Mesendoderm (in vitro differentiated cells): ENCODE data around the gene MRPL47.

Experiments
- DNase-seq: peaks from one replicate; pipeline ENCODE4 v3.0.0; 2013
- H2AK5ac ChIP-seq: 2 replicates; pipeline ENCODE4 v1.6.1; 2013; ENCODE audit warnings: low read length, inconsistent platforms
- H2BK120ac ChIP-seq: 2 replicates; pipeline ENCODE4 v1.6.1; 2013; ENCODE audit warnings: low read depth, mild to moderate bottlenecking, low read length, moderate library complexity, mixed read lengths
- H2BK15ac ChIP-seq: replicated peaks from 2 replicates; pipeline ENCODE4 v1.6.1; 2013; ENCODE audit warnings: low read depth, mild to moderate bottlenecking, moderate library complexity
- H2BK5ac ChIP-seq: 2 replicates; pipeline ENCODE4 v1.6.1; 2013; ENCODE audit warnings: low read length, inconsistent platforms
- H3K18ac ChIP-seq: 2 replicates; pipeline ENCODE4 v1.6.1; 2013; ENCODE audit warnings: mild to moderate bottlenecking, low read length, mixed read lengths
- H3K23ac ChIP-seq: one replicate; pipeline ENCODE4 v1.6.1; 2013; ENCODE audit warnings: low read length
- H3K27ac ChIP-seq: 2 replicates; pipeline ENCODE4 v1.5.1; 2013; ENCODE audit warnings: low read depth, mild to moderate bottlenecking, inconsistent platforms, low read length, moderate library complexity
- H3K27me3 ChIP-seq: 2 replicates; pipeline ENCODE4 v1.6.1; 2013; ENCODE audit warnings: low read length, control low read depth, mild to moderate bottlenecking, inconsistent platforms; ENCODE audit not compliant: insufficient read depth, poor library complexity
- H3K36me3 ChIP-seq: 2 replicates; pipeline ENCODE4 v1.6.1; 2013; ENCODE audit warnings: low read length, inconsistent platforms; ENCODE audit not compliant: control insufficient read depth, insufficient read depth
- H3K4ac ChIP-seq: one replicate; pipeline ENCODE4 v1.6.1; 2013; ENCODE audit warnings: low read depth, mild to moderate bottlenecking, low read length, moderate library complexity
- H3K4me1 ChIP-seq: 2 replicates; pipeline ENCODE4 v1.6.1; 2013; ENCODE audit warnings: low read depth, low read length, inconsistent platforms; ENCODE audit not compliant: control insufficient read depth
- H3K4me2 ChIP-seq: 2 replicates; pipeline ENCODE4 v1.6.1; 2013; ENCODE audit warnings: low read length
- H3K4me3 ChIP-seq: 2 replicates; pipeline ENCODE4 v1.5.1; 2013; ENCODE audit warnings: mild to moderate bottlenecking, low read length
- H3K56ac ChIP-seq: one replicate; pipeline ENCODE4 v1.6.1; 2013; ENCODE audit warnings: low read length
- H3K79me1 ChIP-seq: 2 replicates; pipeline ENCODE4 v1.6.1; 2013; ENCODE audit warnings: low read length, inconsistent platforms
- H3K79me2 ChIP-seq: 2 replicates; pipeline ENCODE4 v1.6.1; 2013; ENCODE audit warnings: mild to moderate bottlenecking, low read length; ENCODE audit not compliant: control insufficient read depth, insufficient read depth
- H3K9ac ChIP-seq: 2 replicates; pipeline ENCODE4 v1.6.1; 2013; ENCODE audit warnings: low read length, inconsistent platforms
- H4K5ac ChIP-seq: one replicate; pipeline ENCODE4 v1.6.1; 2013; ENCODE audit warnings: low read length
- H4K8ac ChIP-seq: one replicate; pipeline ENCODE4 v1.6.1; 2013; ENCODE audit warnings: low read depth, mild to moderate bottlenecking, control low read depth, low read length, moderate library complexity
- WGBS: extraction: QIAGEN DNeasy Blood & Tissue Kit; methylation state at CpG from one replicate; pipeline ENCODE4 v1.1.7; 2013; ENCODE audit warnings: low lambda C conversion rate, missing lambda C conversion rate; ENCODE audit not compliant: insufficient coverage; ENCODE audit errors: extremely low coverage; 5-methylcytosine and 5-hydroxymethylcytosine counted together

Gene MRPL47

DNA sequence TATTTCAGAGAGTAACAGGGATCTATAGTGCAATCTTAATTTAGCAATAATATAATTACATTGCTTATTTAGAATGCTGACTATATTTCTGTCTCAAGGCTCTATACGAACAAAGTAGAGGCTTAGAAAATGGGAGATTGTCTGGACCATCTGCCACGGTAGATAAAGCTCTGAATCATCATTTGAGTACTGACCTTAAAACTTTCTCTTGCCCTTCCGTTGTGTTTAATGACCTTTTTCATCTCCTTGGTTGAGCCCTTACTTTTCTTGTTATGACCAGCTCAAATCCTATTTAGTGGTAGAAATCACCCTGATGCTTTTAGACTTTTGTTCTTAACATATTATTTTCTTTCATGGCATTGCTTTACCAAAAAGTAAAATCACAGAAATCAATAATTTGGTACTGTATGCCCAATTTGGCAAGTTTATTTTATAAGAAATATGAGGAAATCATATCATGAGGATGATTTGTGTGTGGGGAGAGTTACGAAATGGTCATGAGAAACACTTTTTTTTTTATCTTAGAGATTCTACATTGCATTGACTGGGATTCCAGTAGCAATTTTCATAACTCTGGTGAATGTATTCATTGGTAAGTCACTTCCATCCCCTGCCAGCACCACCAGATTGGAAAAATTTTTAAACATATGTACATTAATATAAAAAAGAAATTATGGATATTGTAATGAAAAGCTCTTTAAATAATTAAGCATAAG lies 11.2 kb upstream of the MRPL47 start:
- H3K4ac ChIP-seq = no peak overlapping the region
- no peaks in the 10 kb centered on the region for H3K79me2 ChIP-seq
- H2BK120ac ChIP-seq = no peak overlapping the region
- H4K5ac ChIP-seq = no peak overlapping the region
- no peak overlapping the region for H3K4me3 ChIP-seq
- 100% methylated on average over 1 of the region's 4 CpGs for WGBS
- H2BK15ac ChIP-seq = no peak overlapping the region
- no peak overlapping the region for H2BK5ac ChIP-seq
- no peak overlapping the region for H3K23ac ChIP-seq
- H3K27me3 ChIP-seq = no peaks in the 10 kb centered on the region
- no peak overlapping the region for H2AK5ac ChIP-seq
- H3K56ac ChIP-seq = no peak overlapping the region
- H3K9ac ChIP-seq = no peak overlapping the region
- H3K4me1 ChIP-seq = no peaks in the 10 kb centered on the region
- H3K18ac ChIP-seq = no peak overlapping the region
- no peak overlapping the region for H4K8ac ChIP-seq
- DNase-seq = no peak
- H3K27ac ChIP-seq = no peak overlapping the region
- H3K4me2 ChIP-seq = no peak overlapping the region
- no peaks in the 10 kb centered on the region for H3K36me3 ChIP-seq
- H3K79me1 ChIP-seq = no peaks in the 10 kb centered on the region

DNA sequence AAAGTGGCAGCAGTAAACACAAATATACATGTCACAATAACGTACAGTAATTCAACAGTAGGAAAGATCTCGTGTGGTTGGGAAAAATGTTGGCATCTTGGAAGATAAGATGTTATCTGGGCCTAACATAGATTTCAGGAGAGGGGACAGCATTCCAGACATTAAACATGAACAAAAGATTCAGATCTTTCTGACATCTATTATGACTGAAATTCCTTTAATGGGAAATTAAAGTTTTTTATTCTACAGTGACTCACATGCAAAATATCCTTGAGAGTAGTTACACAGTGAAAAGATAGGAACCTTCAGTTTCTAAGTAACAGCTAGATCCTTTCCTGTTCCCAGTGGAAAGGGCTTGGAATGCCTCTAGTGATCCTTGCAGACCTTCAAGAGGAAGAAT lies 9.4 kb upstream of the MRPL47 start:
- no peaks in the 10 kb centered on the region for H3K27me3 ChIP-seq
- no peak overlapping the region for H2BK120ac ChIP-seq
- peaks cover 3% of the 10 kb centered on the region for H3K4me1 ChIP-seq
- no peak overlapping the region for H3K4me2 ChIP-seq
- no peak overlapping the region for H3K18ac ChIP-seq
- WGBS = no CpG with 5 or more reads among the region's 2 CpGs
- H3K4me3 ChIP-seq = no peak overlapping the region
- no peak overlapping the region for H4K5ac ChIP-seq
- no peak overlapping the region for H3K27ac ChIP-seq
- H3K23ac ChIP-seq = no peak overlapping the region
- no peak overlapping the region for H2AK5ac ChIP-seq
- H3K79me1 ChIP-seq = no peaks in the 10 kb centered on the region
- H4K8ac ChIP-seq = no peak overlapping the region
- H3K9ac ChIP-seq = no peak overlapping the region
- H2BK15ac ChIP-seq = no peak overlapping the region
- H2BK5ac ChIP-seq = no peak overlapping the region
- no peaks in the 10 kb centered on the region for H3K79me2 ChIP-seq
- peak; percentile 7 for DNase-seq
- H3K56ac ChIP-seq = no peak overlapping the region
- no peak overlapping the region for H3K4ac ChIP-seq
- no peaks in the 10 kb centered on the region for H3K36me3 ChIP-seq

GRCh38 chr3:179610066-179610465 lies 5.6 kb upstream of the MRPL47 start:
- Histone ChIP-seq H3K4ac (no peak overlapping the region), H4K5ac (no peak overlapping the region), H3K79me1 (peaks cover 2% of the 10 kb centered on the region), H2BK5ac (no peak overlapping the region), H3K4me2 (no peak overlapping the region), H3K56ac (no peak overlapping the region), H2BK120ac (no peak overlapping the region), H3K23ac (no peak overlapping the region), H2BK15ac (no peak overlapping the region), H3K9ac (no peak overlapping the region), H3K27me3 (no peaks in the 10 kb centered on the region), H2AK5ac (no peak overlapping the region), H3K27ac (no peak overlapping the region), H3K4me1 (peaks cover 3% of the 10 kb centered on the region), H3K4me3 (no peak overlapping the region), H3K18ac (peak overlapping the region; percentile 28), H3K36me3 (no peaks in the 10 kb centered on the region), H4K8ac (peak overlapping the region; percentile 28), H3K79me2 (peaks cover 2% of the 10 kb centered on the region)
- no CpG with 5 or more reads among the region's 4 CpGs for WGBS
- no peak for DNase-seq

DNA sequence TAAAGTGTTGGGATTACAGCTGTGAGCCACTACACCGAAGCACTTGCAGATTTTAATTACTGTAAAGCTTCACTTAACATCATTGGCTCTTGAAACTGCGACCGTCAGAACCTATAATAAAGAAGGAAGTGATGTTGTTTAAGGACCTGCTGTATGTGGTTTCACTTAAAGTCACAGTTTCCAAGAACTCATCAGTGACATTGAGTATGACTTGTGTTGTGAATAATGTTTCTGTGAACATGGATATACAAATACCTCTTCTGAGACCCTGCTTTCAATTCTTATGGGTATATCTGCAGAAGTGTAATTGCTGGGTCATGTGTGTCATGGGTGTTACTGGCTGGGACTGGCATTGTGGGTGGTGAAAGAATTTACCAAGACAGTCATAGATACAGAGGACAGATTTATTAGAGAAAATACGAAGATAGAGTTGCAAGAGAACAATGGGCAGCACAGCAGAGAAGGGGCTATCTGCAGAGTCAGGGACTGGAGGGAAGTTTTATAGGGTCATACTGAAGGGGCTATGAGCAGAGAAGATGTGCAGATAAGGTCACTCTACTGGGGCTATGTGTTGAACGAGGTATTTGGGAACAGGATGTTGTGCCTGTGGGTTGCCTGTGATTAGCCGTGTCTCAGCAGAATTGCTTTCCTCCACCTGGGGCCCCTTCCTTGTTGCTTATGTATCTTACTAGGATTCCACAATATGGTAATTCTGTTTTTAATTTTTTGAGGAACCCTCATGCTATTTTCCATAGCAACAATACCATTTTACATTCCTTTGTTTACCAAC lies 4.7 kb upstream of the MRPL47 start:
- Histone ChIP-seq H3K27ac (peak overlapping the region; percentile 62), H3K36me3 (no peaks in the 10 kb centered on the region), H3K79me1 (peaks cover 4% of the 10 kb centered on the region), H2AK5ac (no peak overlapping the region), H2BK5ac (no peak overlapping the region), H3K4ac (no peak overlapping the region), H3K23ac (no peak overlapping the region), H2BK15ac (peak overlapping the region; percentile 11), H3K27me3 (no peaks in the 10 kb centered on the region), H4K5ac (no peak overlapping the region), H3K79me2 (peaks cover 7% of the 10 kb centered on the region), H3K4me3 (no peak overlapping the region), H3K9ac (no peak overlapping the region), H3K4me2 (no peak overlapping the region), H3K18ac (no peak overlapping the region), H4K8ac (no peak overlapping the region), H3K56ac (no peak overlapping the region), H2BK120ac (no peak overlapping the region), H3K4me1 (peaks cover 3% of the 10 kb centered on the region)
- WGBS = no CpG with 5 or more reads among the region's 6 CpGs
- DNase-seq = peak; percentile 74

DNA sequence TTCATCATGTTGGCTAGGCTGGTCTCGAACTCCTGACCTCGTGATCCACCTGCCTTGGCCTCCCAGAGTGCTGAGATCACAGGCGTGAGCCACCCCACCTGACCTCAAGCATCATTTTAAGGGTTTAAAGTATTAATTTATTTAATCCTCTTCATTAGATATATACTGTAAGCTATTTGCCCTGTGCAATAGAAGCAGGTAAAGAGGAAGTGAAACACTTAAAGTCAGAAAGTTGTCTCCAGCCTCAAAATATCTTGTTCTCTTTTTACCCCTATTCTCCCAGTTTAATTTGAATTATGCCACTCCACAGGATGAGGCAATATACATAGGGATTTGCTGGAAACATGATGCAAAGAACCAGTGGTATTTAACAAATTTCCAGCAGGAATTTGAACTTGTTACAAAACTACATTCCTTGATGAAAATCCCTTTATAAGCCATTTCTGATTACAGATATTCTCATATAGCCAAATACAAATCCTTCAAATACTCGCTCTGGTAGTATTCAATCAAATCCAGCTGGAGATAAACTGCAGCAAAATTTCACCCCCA lies 2.2 kb upstream of the MRPL47 start:
- Histone ChIP-seq H2BK15ac (no peak overlapping the region), H3K36me3 (no peaks in the 10 kb centered on the region), H2BK5ac (no peak overlapping the region), H3K4me2 (no peak overlapping the region), H3K79me2 (peaks cover 15% of the 10 kb centered on the region), H3K9ac (no peak overlapping the region), H3K4me1 (peaks cover 3% of the 10 kb centered on the region), H2AK5ac (no peak overlapping the region), H3K18ac (no peak overlapping the region), H3K27me3 (no peaks in the 10 kb centered on the region), H3K79me1 (peaks cover 8% of the 10 kb centered on the region), H4K8ac (no peak overlapping the region), H3K23ac (no peak overlapping the region), H3K4ac (no peak overlapping the region), H2BK120ac (no peak overlapping the region), H3K56ac (no peak overlapping the region), H4K5ac (no peak overlapping the region), H3K4me3 (no peak overlapping the region), H3K27ac (no peak overlapping the region)
- WGBS = no CpG with 5 or more reads among the region's 4 CpGs
- no peak for DNase-seq
